SK-N-DZ (cell line): ENCODE results near the gene PRF1.

Source experiments
- DNase-seq: peaks from one replicate; pipeline ENCODE4 v3.0.0-alpha.2; 2015; ENCODE audit warnings: low spot score

Gene PRF1

DNA sequence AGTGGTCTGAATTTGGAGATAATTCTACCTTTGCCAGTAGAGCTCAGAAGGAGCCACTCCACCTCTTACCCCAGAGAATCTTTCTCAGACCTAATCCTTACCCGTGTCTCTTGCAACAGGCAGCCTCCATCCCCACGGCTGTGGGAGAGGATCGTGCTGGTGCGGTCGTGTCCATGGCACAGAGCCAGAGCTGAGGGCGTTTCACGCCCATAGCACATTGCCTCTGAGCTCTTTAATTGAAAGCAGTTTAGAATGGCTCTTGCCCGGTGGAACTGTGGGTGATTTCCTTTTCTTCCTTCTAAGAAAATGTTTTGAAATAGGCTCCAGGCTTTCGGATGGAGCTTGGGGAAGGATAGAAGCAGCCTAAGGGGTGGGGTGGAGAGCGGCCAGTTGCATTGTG, 41.5 kb downstream of the PRF1 start:
- no peak for DNase-seq

DNA sequence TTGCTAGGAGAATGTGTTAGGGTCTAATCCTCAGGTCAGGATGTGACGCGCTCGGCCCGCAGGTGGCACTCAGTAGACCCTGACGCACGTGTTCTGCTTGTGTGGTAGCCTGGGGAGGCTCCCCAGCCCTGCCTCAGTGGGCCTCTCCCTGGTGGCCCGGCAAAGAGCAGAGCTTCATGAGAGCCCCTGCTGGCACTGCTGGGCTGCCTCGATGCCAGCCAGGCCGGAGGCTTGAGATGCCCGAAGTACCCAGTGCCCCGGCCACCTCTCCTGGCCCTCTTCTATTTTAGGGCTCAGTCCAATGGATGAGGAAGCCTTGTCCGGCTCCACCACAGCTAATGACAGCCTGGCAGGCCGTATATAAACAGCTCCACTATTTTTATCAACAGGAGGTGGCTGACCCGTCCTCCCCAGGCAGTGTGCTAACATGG, 42.0 kb downstream of the PRF1 start:
- DNase-seq = no peak

DNA sequence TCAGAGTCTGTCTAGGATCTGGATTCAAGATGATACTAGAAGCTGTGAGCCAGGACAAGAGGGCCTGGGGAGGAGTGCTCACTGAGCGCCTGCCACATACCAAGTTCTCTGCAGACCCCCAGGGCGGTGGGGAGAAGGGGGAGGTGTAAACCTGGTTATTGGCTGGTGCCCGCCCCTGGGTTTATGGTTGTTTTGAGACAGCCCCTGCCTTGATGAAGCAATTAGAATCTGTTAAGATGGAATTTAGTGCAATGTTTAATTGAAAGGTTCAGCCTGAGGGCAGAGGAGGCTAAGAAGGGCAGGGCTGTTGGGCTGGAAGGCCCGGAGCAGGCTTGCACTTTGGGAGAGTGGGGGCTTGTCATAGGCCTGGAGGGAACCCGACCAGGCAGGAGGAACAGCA, 42.7 kb downstream of the PRF1 start:
- DNase-seq = no peak

DNA sequence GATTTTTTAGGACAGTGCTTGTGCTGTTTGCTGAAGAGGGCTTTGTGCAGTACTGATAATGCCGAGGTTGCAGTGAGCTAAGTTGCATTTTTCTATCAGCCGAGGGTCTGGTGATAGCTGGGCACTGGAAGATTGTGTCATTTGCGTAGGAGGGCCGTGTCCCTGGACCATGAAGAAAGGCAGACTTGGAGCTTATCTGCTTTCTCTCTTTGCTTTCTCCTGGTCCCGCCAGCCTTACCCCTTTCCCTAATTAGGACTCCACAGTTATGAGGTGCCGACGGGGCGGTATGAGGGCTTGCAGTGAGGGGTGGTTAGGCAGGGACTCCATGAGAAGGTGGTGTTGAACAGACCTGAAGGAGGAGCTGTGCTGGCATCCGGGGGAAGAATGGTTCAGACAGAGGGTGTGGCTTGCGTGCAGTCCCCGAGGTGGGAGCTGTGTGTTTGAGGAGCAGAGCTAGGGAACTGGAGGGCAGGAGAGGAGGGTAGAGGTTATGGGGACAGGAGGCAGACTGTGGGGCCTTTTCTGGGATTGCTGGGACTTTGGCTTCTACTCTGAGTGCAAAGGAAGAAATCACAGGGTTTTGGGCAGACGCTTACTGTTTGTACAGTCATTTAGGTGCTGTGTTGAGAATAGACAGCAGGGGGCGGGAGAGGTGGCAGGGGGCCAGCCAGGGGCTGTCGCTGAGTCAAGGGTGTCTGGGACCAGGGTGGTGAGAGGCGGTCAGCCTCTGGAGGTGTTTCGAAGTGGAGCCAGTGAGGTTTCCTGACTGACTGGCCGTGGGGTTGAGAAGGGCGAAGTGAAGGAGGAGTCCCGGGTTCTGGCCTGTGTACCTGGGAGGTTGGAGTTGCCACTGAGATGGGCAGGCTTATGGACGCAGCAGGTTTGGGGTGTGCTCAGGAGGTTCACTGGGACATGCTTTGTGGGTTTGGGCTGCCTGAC, 43.4 kb downstream of the PRF1 start:
- no peak for DNase-seq

DNA sequence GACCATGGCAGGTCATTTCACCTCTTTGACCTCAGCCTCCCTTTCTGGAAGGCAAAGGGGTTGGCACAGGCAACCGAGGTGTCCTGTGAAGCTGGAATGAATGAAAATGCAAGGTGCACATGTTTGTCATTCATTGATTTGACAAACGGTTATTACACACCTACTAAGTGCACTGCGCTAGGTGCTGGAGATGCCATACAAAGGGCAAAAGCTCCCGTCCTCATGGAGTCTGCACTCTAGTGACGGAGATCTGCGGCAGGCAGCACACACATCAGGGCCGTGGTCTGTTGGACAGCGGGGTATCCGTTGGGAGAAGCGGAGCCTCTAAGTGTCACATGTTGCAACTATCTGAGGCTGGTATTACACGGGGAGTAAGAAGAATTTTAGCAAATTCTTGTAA, 44.2 kb downstream of the PRF1 start:
- DNase-seq = no peak

DNA sequence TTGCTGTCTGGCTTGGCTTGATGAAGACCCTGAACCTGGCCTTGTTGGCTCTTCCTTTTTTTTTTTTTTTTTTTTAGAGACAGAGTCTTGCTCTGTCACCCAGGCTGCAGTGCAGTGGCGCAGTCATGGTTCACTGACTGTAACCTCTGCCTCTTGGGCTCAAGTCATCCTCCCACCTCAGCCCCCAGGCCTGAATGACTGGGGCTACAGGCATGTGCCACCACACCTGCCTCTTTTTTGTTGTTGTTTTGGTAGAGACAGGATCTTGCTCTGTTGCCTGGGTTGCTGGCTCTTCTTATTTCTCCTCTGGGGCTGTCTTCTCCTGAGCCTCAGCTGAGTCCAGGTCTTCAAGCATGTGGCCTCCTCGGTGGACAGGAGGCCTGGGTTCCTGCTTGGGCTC, 44.7 kb downstream of the PRF1 start:
- DNase-seq = no peak

DNA sequence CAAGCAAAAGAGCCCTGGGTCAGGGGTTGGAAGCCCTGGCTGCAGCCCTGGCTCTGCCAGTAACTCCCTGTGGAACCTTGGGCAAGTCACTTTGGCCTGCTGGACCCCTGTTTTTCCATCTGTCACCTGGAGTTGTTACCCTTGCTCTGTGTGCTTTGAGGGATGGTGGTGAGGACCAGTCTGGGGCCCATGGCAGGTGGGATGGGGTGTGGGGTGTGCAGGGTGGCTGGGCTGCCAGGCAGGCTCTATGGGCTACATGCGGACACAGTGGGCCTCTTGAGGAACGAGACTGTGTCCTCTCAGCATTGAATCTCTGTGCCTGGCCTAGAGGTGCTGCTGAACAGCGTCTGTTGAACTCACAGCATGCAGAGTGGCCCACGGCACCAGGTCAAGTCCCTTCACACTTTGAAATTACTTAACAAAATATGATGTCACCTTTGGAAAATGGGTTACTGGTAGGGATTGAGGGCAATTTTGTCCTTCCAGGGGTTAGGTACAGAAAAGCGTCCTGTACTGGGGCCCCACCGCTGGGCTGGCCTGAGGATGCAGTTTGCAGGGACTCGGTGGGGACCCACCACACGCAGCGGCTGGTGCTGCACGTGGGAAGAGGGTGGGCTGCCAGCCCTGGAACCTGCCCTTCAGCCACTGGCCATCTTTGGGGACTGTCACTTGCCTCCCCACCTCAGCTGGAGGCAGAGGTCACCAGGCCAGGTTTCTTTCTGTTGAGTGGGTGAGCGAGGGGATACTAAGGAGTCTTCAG, 45.3 kb downstream of the PRF1 start:
- no peak for DNase-seq

DNA sequence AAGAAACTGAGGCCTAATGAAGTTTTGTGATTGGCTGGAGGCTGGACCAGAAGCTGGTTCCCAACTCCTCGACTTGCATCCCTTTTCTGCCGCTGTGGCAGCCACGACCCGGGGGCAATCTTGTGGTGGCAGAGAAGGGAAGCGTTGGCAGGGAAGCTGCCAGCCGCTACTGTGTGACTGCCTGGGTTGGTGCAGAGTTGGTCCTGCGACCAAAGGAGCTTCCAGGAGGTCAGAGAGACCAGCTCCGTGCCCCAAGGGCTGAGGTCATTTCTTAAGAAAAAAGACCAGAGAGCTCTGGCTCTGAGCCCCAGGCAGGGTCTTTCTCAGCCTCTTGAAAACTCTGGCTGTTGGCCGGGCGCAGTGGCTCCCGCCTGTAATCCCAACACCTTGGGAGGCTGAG, 47.2 kb downstream of the PRF1 start:
- DNase-seq = no peak

DNA sequence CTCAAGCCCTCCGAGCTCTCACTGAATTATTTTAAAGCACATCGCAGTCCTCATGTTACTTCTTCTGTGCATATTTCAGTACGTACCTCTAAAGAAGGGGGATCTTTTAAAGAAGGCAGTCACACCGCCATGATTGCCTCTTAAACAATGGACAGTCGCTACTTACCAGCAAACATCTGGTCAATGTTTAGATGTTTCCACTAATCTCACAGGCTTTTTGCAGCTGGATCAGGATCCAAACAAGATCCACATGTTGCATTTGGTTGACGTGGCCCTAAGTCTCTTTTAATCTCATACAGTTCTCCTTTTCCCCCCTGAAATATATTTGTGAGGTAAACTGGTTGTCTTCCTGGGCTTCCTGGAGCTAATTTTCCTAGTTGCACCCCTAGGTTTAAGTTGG, 50.0 kb downstream of the PRF1 start:
- no peak for DNase-seq

DNA sequence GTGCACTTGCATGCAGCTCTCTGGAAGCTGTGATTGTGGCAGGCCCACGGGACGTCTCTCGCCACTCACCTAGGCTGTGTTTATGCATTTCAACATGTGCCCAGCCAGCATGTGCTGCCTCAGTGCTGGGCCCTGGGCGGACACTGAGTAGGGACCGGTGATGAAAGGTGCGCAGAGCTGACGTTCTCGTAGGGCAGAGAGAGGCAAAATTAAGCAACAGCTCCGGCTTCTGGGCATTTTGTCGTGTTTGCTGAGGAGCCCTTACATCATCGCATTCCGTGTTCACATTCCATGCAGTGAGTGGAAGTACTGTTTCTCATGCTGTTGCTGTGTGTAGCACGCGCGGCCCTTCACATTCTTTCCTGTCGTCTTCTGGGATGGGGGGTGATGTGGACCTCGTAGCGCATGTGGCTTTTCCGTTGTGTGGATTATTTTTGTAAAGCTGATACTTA, 50.5 kb downstream of the PRF1 start:
- DNase-seq = no peak

DNA sequence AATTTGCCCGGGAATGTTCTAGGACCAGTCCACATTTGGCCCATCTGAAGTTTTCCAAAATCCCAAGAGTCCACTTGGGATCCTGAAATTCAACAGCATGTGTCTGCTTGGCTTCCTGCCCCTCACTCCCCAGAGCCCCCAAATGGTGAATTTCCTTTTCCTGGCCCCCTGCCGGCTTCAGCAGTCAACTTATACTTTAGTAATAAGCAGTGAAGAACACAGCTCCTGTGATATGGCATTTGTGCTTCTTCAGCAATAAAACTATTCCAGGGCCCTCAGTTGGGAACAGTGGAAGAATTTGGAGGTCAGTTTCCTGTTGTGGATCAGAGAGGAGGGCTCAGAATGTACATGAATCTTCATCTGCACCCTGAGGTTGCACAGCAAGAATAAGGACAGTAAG, 51.1 kb downstream of the PRF1 start:
- DNase-seq = no peak

DNA sequence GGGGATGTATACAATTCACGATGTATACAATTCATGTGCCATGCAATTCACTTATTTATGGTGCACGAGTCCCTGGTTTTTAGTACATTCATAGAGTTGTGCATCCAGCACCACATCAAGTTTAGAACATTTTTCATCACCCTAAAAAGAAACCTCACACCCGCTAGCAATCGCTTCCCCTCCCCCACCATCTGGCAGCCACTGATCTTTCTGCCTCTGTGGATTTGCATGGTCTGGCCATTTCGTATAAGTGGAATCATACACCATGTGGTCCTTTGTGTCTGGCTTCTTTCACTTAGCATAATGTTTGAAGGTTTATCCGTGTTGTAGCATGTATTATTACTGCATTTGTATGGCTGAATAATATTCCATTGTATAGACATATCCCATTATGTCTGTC, 52.1 kb downstream of the PRF1 start:
- no peak for DNase-seq

DNA sequence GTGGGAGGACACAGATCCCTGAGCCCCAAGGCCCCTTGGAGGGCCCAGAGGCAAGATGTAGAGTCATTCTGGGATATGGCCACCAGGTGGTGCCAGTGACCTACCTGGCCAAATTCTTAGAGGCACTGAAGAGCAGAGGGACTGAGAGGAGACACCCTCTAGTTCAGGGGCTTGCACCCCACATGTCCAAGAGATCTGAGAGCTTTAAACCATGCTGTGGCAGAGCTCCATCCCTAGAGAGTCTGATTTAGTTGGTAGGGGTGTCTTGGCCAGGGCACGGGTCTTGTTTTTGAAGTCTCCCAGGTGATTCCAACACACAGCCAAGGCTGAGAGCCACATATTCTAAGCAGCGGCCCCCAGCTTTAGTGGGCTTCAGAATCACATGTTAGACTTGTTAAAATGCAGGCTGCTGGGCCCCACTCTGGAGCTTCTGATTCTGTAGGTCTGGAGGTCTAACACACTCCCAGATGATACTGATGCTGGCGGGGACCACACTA, 52.5 kb downstream of the PRF1 start:
- DNase-seq = peak; percentile 66

DNA sequence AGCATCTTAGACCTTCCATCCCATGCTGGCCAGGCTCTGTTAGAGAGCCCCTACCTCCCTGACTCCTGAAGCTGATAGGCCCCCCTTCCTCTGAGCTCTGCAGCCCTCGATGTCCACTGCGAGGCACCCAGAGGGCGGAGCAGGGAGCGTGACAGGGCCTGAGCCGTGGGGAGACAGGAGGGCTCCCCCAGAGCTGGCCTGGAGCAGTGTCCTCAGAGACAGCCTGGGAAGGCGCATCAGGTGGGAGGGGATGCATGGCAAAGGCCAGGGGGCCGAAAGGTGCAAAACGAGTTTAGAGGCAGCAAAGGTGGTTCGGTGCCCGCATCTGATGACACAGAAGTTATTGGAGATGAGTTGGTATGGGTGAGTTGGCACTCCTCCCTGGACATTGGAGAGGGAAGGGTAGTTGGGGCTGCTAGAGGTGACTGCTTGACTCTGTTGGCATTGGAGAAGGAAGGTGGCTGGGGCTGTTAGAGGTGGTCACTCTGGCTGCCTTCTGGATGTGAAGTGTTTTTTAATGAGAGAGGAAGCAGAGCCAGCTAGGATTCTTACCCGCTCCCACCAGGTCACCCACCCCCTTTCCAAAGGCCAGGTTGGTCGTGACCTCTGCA, 53.1 kb downstream of the PRF1 start:
- no peak for DNase-seq
